Smooth muscle cell of bladder (primary cell): ENCODE results near the gene LRRC72. TPM values are rescaled to one million over a fixed set of nuclear protein-coding genes. Genes with fewer than 3 reads are reported as not detected.

Source experiments
- total RNA-seq: library from RNA; depleted of rRNA; stranded (reverse); fragments of >200 nt; gene quantifications from 2 replicates; pipeline ENCODE4 v1.2.3, GENCODE V29; 2014

The LRRC72 gene
- not detected in 2 replicates for total RNA-seq

GRCh38 chr7:16526742-16527540 lies at the start of gene LRRC72:
LRRC72 (plus strand) TSS chr7:16526825; CDS start chr7:16526953, 128 bp downstream.

Other genes with a start within 250 kb of the LRRC72 start
- 1.3 and 1.8 TPM in 2 replicates for gene CRPPA, start 105.3 kb upstream of the LRRC72 start, total RNA-seq
- gene SOSTDC1, start 61.1 kb upstream of the LRRC72 start, total RNA-seq = not detected in 2 replicates
- 17.0 and 17.5 TPM in 2 replicates for gene ANKMY2, start 118.9 kb downstream of the LRRC72 start, total RNA-seq
- gene BZW2, start 119.4 kb downstream of the LRRC72 start, total RNA-seq = 41.2 and 49.2 TPM in 2 replicates
- 2.4 and 5.4 TPM in 2 replicates for gene TSPAN13, start 226.9 kb downstream of the LRRC72 start, total RNA-seq